SU-DHL-6 (cell line): Measurements from ENCODE around the gene XRN2.
A peak's percentile ranks its signal among the peaks of the same experiment; 100 is the strongest.

ENCODE experiments used
- H2AFZ ChIP-seq: fragments of 200-600 bp; sonication (generic); 2 replicates; pipeline ENCODE4 v1.6.1; 2014; ENCODE audit warnings: low read depth, mild to moderate bottlenecking, moderate library complexity, mixed read lengths, antibody characterized with exemption, low read length; ENCODE audit not compliant: severe bottlenecking
- H3F3A ChIP-seq: fragments of 200-600 bp; shearing (Covaris generic); 2 replicates; pipeline ENCODE4 v1.6.0; 2016; ENCODE audit warnings: antibody characterized with exemption, mild to moderate bottlenecking; ENCODE audit not compliant: insufficient read depth
- H3K27ac ChIP-seq: fragments of 200-600 bp; sonication (generic); 2 replicates; pipeline ENCODE4 v1.5.1; 2016; ENCODE audit warnings: low read depth, mild to moderate bottlenecking, low read length, moderate library complexity, mixed read lengths
- H3K27me3 ChIP-seq: fragments of 200-600 bp; sonication (generic), shearing (Covaris generic); 2 replicates; pipeline ENCODE4 v1.6.0; 2014; ENCODE audit warnings: mild to moderate bottlenecking, low read length
- H3K36me3 ChIP-seq: fragments of 200-600 bp; sonication (generic); 2 replicates; pipeline ENCODE4 v1.6.1; 2014; ENCODE audit warnings: mild to moderate bottlenecking, low read length, mixed read lengths
- H3K4me2 ChIP-seq: fragments of 300-600, 200-600 bp; shearing (Covaris generic), sonication (generic); 2 replicates; pipeline ENCODE4 v1.6.0; 2014; ENCODE audit warnings: low read length, low read depth, mild to moderate bottlenecking; ENCODE audit not compliant: poor library complexity, severe bottlenecking
- H3K4me3 ChIP-seq: fragments of 200-600 bp; sonication (generic); 2 replicates; pipeline ENCODE4 v1.5.1; 2014; ENCODE audit warnings: antibody characterized with exemption, low read length, mild to moderate bottlenecking, mixed read lengths; ENCODE audit not compliant: insufficient read depth, poor library complexity, severe bottlenecking
- H3K79me2 ChIP-seq: fragments of 200-600 bp; sonication (generic); 2 replicates; pipeline ENCODE4 v1.6.1; 2014; ENCODE audit warnings: mild to moderate bottlenecking, low read length, moderate library complexity; ENCODE audit not compliant: insufficient read depth
- H3K9ac ChIP-seq: fragments of 200-600 bp; sonication (generic); 2 replicates; pipeline ENCODE4 v1.7.0; 2014; ENCODE audit warnings: mild to moderate bottlenecking, low read length
- H3K9me2 ChIP-seq: fragments of 200-600 bp; sonication (generic); replicated peaks from 2 replicates; pipeline ENCODE4 v1.6.1; 2014; ENCODE audit warnings: low read length; ENCODE audit not compliant: insufficient read depth
- H3K9me3 ChIP-seq: fragments of 200-600 bp; sonication (generic); 2 replicates; pipeline ENCODE4 v1.6.1; 2014; ENCODE audit warnings: low read length, mixed read lengths; ENCODE audit not compliant: insufficient read depth
- H4K20me1 ChIP-seq: fragments of 200-600 bp; sonication (generic); 2 replicates; pipeline ENCODE4 v1.6.1; 2014; ENCODE audit warnings: low read depth, mild to moderate bottlenecking, antibody characterized with exemption, low read length, moderate library complexity, mixed read lengths
- EZH2phosphoT487 ChIP-seq: fragments of 200-600 bp; sonication (generic), shearing (Covaris generic); conservative IDR thresholded peaks from 2 replicates; pipeline ENCODE4 v1.6.1; 2018; ENCODE audit warnings: mild to moderate bottlenecking, antibody characterized with exemption, low read length, moderate library complexity, mixed read lengths
- TF ChIP-seq, protein P1 (sequence below): fragments of 200-600 bp; sonication (generic); IDR thresholded peaks from one replicate; pipeline ENCODE4 v1.5.1; 2017; ENCODE audit warnings: antibody characterized with exemption, mild to moderate bottlenecking, low read length, moderate library complexity; ENCODE audit not compliant: insufficient read depth, poor library complexity, severe bottlenecking

Gene XRN2

DNA sequence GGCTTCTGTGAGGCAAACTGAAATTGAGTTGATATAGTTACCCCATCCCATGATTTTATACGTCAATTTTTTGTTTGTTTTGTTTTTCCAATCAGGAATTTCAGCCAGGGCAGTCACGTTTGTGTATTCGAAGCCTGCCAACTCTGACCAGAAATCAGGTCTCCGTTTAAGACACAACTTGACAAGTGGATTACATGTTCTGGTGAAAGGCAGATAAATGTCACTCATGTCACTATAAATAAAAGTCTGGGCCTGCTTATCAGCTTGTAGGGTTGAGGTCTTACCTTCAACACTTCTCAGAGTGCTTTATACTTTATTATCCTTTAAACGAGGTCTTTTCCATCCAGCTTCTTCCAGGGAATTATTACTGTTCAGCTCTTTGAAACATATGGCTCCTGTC, 8.4 kb upstream of the XRN2 start:
- Histone ChIP-seq H4K20me1 (no peaks in the 10 kb centered on the region), H3K36me3 (no peaks in the 10 kb centered on the region), H3F3A (no peaks in the 10 kb centered on the region), H3K9me3 (no peaks in the 10 kb centered on the region), H3K4me2 (no peak overlapping the region), H2AFZ (no peak overlapping the region), H3K4me3 (no peak overlapping the region), H3K9ac (no peak overlapping the region), H3K27me3 (no peaks in the 10 kb centered on the region), H3K27ac (no peak overlapping the region), H3K9me2 (no peaks in the 10 kb centered on the region), H3K79me2 (no peaks in the 10 kb centered on the region)
- TF ChIP-seq, protein P1, sequence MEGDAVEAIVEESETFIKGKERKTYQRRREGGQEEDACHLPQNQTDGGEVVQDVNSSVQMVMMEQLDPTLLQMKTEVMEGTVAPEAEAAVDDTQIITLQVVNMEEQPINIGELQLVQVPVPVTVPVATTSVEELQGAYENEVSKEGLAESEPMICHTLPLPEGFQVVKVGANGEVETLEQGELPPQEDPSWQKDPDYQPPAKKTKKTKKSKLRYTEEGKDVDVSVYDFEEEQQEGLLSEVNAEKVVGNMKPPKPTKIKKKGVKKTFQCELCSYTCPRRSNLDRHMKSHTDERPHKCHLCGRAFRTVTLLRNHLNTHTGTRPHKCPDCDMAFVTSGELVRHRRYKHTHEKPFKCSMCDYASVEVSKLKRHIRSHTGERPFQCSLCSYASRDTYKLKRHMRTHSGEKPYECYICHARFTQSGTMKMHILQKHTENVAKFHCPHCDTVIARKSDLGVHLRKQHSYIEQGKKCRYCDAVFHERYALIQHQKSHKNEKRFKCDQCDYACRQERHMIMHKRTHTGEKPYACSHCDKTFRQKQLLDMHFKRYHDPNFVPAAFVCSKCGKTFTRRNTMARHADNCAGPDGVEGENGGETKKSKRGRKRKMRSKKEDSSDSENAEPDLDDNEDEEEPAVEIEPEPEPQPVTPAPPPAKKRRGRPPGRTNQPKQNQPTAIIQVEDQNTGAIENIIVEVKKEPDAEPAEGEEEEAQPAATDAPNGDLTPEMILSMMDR = no peak
- no peak for TF ChIP-seq EZH2phosphoT487

DNA sequence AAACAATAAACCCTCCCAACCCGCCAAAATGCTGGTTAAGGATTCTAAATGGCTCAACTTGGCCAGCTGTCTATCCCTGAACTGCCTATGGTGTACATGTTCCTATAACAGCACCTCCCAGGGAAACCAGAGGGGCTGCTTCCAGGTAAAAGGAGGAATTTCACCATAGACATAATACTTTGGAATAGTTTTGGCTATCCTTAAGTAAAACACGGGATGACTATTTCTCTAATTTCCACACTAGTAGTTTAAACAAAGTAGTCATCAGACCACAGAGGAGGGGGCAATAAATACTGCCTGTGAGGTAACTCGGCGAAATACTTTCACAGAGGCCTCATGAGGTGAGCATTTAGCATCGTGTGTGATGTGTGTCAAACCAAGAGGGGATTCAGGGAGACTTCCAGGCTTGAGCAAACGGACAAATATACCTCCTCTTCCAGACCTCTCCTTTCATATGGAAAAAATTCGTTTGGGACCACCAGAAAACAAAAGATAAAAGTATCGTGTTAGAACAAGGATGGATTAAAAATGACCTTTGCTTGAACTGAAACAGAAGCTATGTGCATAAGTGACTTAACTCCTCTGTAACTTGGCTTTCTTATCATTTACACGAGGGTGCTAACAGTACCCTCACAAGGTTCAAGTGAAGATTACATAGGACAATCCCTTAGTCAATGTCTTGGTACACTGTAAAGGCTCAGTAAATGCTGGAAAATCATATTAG, 1.0 kb upstream of the XRN2 start:
- no peak overlapping the region for H3K27ac ChIP-seq
- H3K36me3 ChIP-seq = 0 out of 2 replicates have a peak, but pooled peaks cover 3% of the 10 kb centered on the region
- H3K9me3 ChIP-seq = no peaks in the 10 kb centered on the region
- no peaks in the 10 kb centered on the region for H3F3A ChIP-seq
- H3K4me2 ChIP-seq = peak overlapping the region; percentile 81
- H3K9me2 ChIP-seq = no peaks in the 10 kb centered on the region
- TF ChIP-seq, protein P1 = no peak
- no peak for TF ChIP-seq EZH2phosphoT487
- H2AFZ ChIP-seq = peak overlapping the region; percentile 80
- peaks cover 22% of the 10 kb centered on the region for H3K79me2 ChIP-seq
- peak overlapping the region; percentile 80 for H3K4me3 ChIP-seq
- H4K20me1 ChIP-seq = peaks cover 12% of the 10 kb centered on the region
- no peaks in the 10 kb centered on the region for H3K27me3 ChIP-seq
- H3K9ac ChIP-seq = peak overlapping the region; percentile 84

DNA sequence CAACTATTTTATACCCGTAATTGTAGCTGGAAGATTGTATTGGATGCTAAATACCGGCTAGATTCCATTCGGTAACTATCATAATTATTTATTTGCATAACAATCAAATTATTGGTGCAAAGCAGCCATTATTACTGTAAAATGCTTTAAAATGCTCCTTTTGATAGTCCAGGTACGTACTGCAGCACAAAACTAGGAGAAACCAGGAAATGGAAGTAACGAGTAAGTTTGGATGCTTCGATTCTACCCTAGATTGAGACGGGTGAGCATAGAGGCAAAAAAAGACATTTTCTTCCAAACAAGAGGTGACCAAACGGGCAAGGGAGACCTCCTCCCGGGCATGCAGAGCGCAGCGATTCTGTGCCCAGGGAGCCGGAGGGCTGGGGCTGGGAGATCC, 469 bp upstream of the XRN2 start:
- Histone ChIP-seq H3F3A (no peaks in the 10 kb centered on the region), H4K20me1 (peaks cover 12% of the 10 kb centered on the region), H3K9me2 (no peaks in the 10 kb centered on the region), H3K4me3 (peak overlapping the region; percentile 80), H3K4me2 (peak overlapping the region; percentile 81), H3K79me2 (peaks cover 22% of the 10 kb centered on the region), H3K9me3 (no peaks in the 10 kb centered on the region), H2AFZ (peak overlapping the region; percentile 80), H3K9ac (peak overlapping the region; percentile 84), H3K27me3 (no peaks in the 10 kb centered on the region), H3K36me3 (0 out of 2 replicates have a peak, but pooled peaks cover 3% of the 10 kb centered on the region), H3K27ac (peak overlapping the region; percentile 11)
- TF ChIP-seq, protein P1 = no peak
- no peak for TF ChIP-seq EZH2phosphoT487
